ENCODE data around the gene CENPV. TPM values are rescaled to one million over a fixed set of nuclear protein-coding genes. Genes with fewer than 3 reads are reported as not detected.

The CENPV gene
- total and polyA plus RNA-seq, 10 of the 15 experiments (the other 5 are each of a cell fraction or from before 2014, with no cell fraction given) = 22.5 to 98.6 (median 80.8) TPM

DNA sequence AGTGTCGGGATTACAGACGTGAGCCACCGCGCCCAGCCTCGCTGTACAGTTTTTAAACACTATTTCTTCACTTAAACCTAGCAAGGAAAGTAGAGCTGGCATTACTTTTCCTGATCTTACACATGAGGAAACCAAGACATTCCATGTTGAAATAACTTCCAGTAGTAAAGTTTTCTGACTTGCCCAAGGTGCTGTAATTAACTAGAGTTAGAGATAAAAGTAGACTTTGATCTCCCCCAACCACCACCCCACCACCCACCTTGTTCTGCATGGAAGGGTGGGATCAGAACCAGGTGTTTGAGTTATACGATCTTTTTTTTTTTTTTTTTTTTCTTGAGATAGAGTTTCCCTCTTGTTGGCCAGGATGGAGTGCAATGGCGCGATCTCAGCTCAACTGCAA is 47.1 kb downstream of the CENPV start (continued):
- TF ChIP-seq, protein P1, sequence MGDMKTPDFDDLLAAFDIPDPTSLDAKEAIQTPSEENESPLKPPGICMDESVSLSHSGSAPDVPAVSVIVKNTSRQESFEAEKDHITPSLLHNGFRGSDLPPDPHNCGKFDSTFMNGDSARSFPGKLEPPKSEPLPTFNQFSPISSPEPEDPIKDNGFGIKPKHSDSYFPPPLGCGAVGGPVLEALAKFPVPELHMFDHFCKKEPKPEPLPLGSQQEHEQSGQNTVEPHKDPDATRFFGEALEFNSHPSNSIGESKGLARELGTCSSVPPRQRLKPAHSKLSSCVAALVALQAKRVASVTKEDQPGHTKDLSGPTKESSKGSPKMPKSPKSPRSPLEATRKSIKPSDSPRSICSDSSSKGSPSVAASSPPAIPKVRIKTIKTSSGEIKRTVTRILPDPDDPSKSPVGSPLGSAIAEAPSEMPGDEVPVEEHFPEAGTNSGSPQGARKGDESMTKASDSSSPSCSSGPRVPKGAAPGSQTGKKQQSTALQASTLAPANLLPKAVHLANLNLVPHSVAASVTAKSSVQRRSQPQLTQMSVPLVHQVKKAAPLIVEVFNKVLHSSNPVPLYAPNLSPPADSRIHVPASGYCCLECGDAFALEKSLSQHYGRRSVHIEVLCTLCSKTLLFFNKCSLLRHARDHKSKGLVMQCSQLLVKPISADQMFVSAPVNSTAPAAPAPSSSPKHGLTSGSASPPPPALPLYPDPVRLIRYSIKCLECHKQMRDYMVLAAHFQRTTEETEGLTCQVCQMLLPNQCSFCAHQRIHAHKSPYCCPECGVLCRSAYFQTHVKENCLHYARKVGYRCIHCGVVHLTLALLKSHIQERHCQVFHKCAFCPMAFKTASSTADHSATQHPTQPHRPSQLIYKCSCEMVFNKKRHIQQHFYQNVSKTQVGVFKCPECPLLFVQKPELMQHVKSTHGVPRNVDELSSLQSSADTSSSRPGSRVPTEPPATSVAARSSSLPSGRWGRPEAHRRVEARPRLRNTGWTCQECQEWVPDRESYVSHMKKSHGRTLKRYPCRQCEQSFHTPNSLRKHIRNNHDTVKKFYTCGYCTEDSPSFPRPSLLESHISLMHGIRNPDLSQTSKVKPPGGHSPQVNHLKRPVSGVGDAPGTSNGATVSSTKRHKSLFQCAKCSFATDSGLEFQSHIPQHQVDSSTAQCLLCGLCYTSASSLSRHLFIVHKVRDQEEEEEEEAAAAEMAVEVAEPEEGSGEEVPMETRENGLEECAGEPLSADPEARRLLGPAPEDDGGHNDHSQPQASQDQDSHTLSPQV (IDR thresholded peaks at IDR 0.05) = no peak
- TF ChIP-seq CHD1 (IDR thresholded peaks at IDR 0.05; ENCODE audit: low read depth, low read length) = no peak
- no peak for TF ChIP-seq IKZF1 (conservative IDR thresholded peaks at IDR 0.05)
- TF ChIP-seq, protein P2, sequence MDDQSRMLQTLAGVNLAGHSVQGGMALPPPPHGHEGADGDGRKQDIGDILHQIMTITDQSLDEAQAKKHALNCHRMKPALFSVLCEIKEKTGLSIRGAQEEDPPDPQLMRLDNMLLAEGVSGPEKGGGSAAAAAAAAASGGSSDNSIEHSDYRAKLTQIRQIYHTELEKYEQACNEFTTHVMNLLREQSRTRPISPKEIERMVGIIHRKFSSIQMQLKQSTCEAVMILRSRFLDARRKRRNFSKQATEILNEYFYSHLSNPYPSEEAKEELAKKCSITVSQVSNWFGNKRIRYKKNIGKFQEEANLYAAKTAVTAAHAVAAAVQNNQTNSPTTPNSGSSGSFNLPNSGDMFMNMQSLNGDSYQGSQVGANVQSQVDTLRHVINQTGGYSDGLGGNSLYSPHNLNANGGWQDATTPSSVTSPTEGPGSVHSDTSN (IDR thresholded peaks at IDR 0.05; ENCODE audit: insufficient replicate concordance, low read depth, low read length) = no peak
- TF ChIP-seq POU2F2 (IDR thresholded peaks at IDR 0.05; ENCODE audit: borderline replicate concordance, low read depth, low read length) = no peak

GRCh38 chr17:16304830-16305229 is 48.4 kb downstream of the CENPV start:
- ChIA-PET SMC1A (ENCODE audit: uncharacterized antibody, unreplicated experiment) (interaction anchor here (0.7 to 3.4 kb wide), 15 partner anchors 8 to 217 kb away, joined by 3 to 16 read pairs (median 4); partner anchors contain the start of gene TRPV2), RAD21 (ENCODE audit: unreplicated experiment) (interaction anchor here (1.0 to 2.5 kb wide), 9 partner anchors 14 to 217 kb away, joined by 3 to 13 read pairs (median 6); partner anchors contain the start of gene TRPV2), POLR2A (interaction anchor here (0.6 to 1.0 kb wide), 2 partner anchors 49 to 111 kb away, joined by 3 read pairs; partner anchors contain the start of gene TRPV2), CTCF (interaction anchor here (0.7 to 5.4 kb wide), 20 partner anchors 10 to 217 kb away, joined by 3 to 37 read pairs (median 4); partner anchors contain the start of genes CENPV and TRPV2)
- intact Hi-C loops (cut with micrococcal nuclease; ENCODE audit: unreplicated experiment) (no loop called here), in situ Hi-C loops (cut with MboI) (no loop called here)
- no peaks in the 10 kb centered on the region for H3K79me2 ChIP-seq (ENCODE audit: control insufficient read depth, insufficient read depth, low read length)
- WGBS (ENCODE audit: insufficient coverage, insufficient replicate concordance, low lambda C conversion rate, missing lambda C conversion rate) = 80% methylated on average over 3 of the region's 3 CpGs
- no peaks in the 10 kb centered on the region; a peak in 1 of 4 replicates for H3K36me3 ChIP-seq (ENCODE audit: control insufficient read depth in 2 of 2, insufficient read depth in 2 of 2, low read length in 1 of 2)
- no peak overlapping the region for H2AFZ ChIP-seq (ENCODE audit: control insufficient read depth, low read depth, low read length)
- FAIRE-seq (peak; percentile 81), DNase-seq (ENCODE audit: low read depth, low spot score) (no peak), ATAC-seq (peak; percentile 78)
- H3K4me2 ChIP-seq (ENCODE audit: control insufficient read depth, insufficient read depth) = no peak overlapping the region
- no peaks in the 10 kb centered on the region for H3K9me3 ChIP-seq (replicated peaks; ENCODE audit: control insufficient read depth, insufficient read depth, low read length)
- no peaks in the 10 kb centered on the region for H3K4me1 ChIP-seq (ENCODE audit: control insufficient read depth, insufficient read depth, low read length)
- no peak overlapping the region for H3K9ac ChIP-seq (ENCODE audit: control insufficient read depth, insufficient read depth, low read length)
- H3K27ac ChIP-seq (ENCODE audit: control insufficient read depth, insufficient read depth) = no peak overlapping the region
- no peaks in the 10 kb centered on the region for H4K20me1 ChIP-seq (ENCODE audit: control insufficient read depth, insufficient read depth)
- H3K27me3 ChIP-seq (replicated peaks in 1 of 2; ENCODE audit: control insufficient read depth in 2 of 2, insufficient read depth in 2 of 2, low read length in 1 of 2) = no peaks in the 10 kb centered on the region
- no TSS peak for BruUV-seq (replicated peaks)
- H3K4me3 ChIP-seq = no peak overlapping the region
- TF ChIP-seq CHD2 (IDR thresholded peaks at IDR 0.05; ENCODE audit: borderline replicate concordance, low read depth, low read length) = no peak
- TF ChIP-seq, protein P3, sequence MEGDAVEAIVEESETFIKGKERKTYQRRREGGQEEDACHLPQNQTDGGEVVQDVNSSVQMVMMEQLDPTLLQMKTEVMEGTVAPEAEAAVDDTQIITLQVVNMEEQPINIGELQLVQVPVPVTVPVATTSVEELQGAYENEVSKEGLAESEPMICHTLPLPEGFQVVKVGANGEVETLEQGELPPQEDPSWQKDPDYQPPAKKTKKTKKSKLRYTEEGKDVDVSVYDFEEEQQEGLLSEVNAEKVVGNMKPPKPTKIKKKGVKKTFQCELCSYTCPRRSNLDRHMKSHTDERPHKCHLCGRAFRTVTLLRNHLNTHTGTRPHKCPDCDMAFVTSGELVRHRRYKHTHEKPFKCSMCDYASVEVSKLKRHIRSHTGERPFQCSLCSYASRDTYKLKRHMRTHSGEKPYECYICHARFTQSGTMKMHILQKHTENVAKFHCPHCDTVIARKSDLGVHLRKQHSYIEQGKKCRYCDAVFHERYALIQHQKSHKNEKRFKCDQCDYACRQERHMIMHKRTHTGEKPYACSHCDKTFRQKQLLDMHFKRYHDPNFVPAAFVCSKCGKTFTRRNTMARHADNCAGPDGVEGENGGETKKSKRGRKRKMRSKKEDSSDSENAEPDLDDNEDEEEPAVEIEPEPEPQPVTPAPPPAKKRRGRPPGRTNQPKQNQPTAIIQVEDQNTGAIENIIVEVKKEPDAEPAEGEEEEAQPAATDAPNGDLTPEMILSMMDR (IDR thresholded peaks at IDR 0.05 in 2 of 3, conservative IDR thresholded peaks at IDR 0.05 in 1 of 3; ENCODE audit: control insufficient read depth in 2 of 3, extremely low read depth in 1 of 3, insufficient read depth in 1 of 3, low read depth in 3 of 3, low read length in 3 of 3) = peak; percentile 46 to 61 (median 51)
- no peak for TF ChIP-seq SUZ12 (IDR thresholded peaks at IDR 0.05; ENCODE audit: unreplicated experiment)
- peak; percentile 45 for TF ChIP-seq RAD21 (IDR thresholded peaks at IDR 0.05; ENCODE audit: insufficient read depth, low read depth, low read length)
- TF ChIP-seq SIN3A (IDR thresholded peaks at IDR 0.05; ENCODE audit: low read depth, low read length) = no peak
- TF ChIP-seq, protein P4, sequence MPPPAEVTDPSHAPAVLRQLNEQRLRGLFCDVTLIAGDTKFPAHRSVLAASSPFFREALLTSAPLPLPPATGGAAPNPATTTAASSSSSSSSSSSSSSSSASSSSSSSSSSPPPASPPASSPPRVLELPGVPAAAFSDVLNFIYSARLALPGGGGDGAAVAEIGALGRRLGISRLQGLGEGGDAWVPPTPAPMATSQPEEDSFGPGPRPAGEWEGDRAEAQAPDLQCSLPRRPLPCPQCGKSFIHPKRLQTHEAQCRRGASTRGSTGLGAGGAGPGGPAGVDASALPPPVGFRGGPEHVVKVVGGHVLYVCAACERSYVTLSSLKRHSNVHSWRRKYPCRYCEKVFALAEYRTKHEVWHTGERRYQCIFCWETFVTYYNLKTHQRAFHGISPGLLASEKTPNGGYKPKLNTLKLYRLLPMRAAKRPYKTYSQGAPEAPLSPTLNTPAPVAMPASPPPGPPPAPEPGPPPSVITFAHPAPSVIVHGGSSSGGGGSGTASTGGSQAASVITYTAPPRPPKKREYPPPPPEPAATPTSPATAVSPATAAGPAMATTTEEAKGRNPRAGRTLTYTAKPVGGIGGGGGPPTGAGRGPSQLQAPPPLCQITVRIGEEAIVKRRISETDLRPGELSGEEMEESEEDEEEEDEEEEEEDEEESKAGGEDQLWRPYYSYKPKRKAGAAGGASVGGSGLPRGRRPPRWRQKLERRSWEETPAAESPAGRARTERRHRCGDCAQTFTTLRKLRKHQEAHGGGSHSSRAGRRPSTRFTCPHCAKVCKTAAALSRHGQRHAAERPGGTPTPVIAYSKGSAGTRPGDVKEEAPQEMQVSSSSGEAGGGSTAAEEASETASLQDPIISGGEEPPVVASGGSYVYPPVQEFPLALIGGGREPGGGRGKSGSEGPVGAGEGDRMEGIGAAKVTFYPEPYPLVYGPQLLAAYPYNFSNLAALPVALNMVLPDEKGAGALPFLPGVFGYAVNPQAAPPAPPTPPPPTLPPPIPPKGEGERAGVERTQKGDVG (CRISPR knock-in tag; IDR thresholded peaks at IDR 0.05) = no peak
